H9 (cell line): Measurements from ENCODE around the gene PEX26. TPM values are rescaled to one million over a fixed set of nuclear protein-coding genes. Genes with fewer than 3 reads are reported as not detected.
A peak's percentile ranks its signal among the peaks of the same experiment; 100 is the strongest.

Experiments
- DNase-seq: peaks from one replicate; pipeline ENCODE4 v3.0.0-alpha.2; 2017
- H2AFZ ChIP-seq: one replicate; pipeline ENCODE4 v1.6.1; 2013; ENCODE audit warnings: mild to moderate bottlenecking, low read length, control low read depth, moderate library complexity
- H2AK5ac ChIP-seq: 2 replicates; pipeline ENCODE4 v1.6.1; 2013; ENCODE audit warnings: low read length, control low read depth, mixed read lengths; ENCODE audit not compliant: insufficient read length
- H2BK120ac ChIP-seq: one replicate; pipeline ENCODE4 v1.6.1; 2013; ENCODE audit warnings: low read depth, mild to moderate bottlenecking, low read length, control low read depth, inconsistent platforms; ENCODE audit not compliant: poor library complexity, severe bottlenecking
- H2BK12ac ChIP-seq: 2 replicates; pipeline ENCODE4 v1.6.1; 2013; ENCODE audit warnings: low read length, control low read depth, mixed read lengths, low read depth; ENCODE audit not compliant: insufficient read length
- H2BK15ac ChIP-seq: 2 replicates; pipeline ENCODE4 v1.6.1; 2013; ENCODE audit warnings: low read depth, low read length, control low read depth
- H2BK20ac ChIP-seq: one replicate; pipeline ENCODE4 v1.6.1; 2013; ENCODE audit warnings: low read depth, mild to moderate bottlenecking, low read length, control low read depth, inconsistent platforms; ENCODE audit not compliant: poor library complexity, severe bottlenecking
- H2BK5ac ChIP-seq: 2 replicates; pipeline ENCODE4 v1.6.1; 2013; ENCODE audit warnings: low read length, control low read depth, mixed read lengths; ENCODE audit not compliant: insufficient read length
- H3K14ac ChIP-seq: 2 replicates; pipeline ENCODE4 v1.6.1; 2013; ENCODE audit warnings: low read length, control low read depth; ENCODE audit not compliant: insufficient read depth
- H3K18ac ChIP-seq: 2 replicates; pipeline ENCODE4 v1.6.1; 2013; ENCODE audit warnings: low read depth, mild to moderate bottlenecking, mixed read lengths, low read length, control low read depth; ENCODE audit not compliant: insufficient read length
- H3K23ac ChIP-seq: 2 replicates; pipeline ENCODE4 v1.6.1; 2013; ENCODE audit warnings: low read length, control low read depth, mixed read lengths, low read depth; ENCODE audit not compliant: insufficient read length
- H3K23me2 ChIP-seq: 2 replicates; pipeline ENCODE4 v1.6.1; 2013; ENCODE audit warnings: low read depth, mild to moderate bottlenecking, mixed read lengths, low read length, control low read depth; ENCODE audit not compliant: insufficient read length, poor library complexity, severe bottlenecking
- H3K27ac ChIP-seq: 2 replicates; pipeline ENCODE4 v1.5.1; 2013; ENCODE audit warnings: low read length, control low read depth, mixed read lengths, low read depth; ENCODE audit not compliant: insufficient read length
- H3K27me3 ChIP-seq: 2 replicates; pipeline ENCODE4 v1.6.1; 2013; ENCODE audit warnings: low read length, control low read depth, inconsistent platforms; ENCODE audit not compliant: insufficient read depth
- H3K4ac ChIP-seq: 2 replicates; pipeline ENCODE4 v1.6.1; 2013; ENCODE audit warnings: low read depth, mild to moderate bottlenecking, control low read depth, inconsistent platforms, low read length, moderate library complexity
- H3K4me1 ChIP-seq: 2 replicates; pipeline ENCODE4 v1.6.1; 2013; ENCODE audit warnings: low read length, control low read depth, inconsistent platforms; ENCODE audit not compliant: insufficient read depth
- H3K4me2 ChIP-seq: 2 replicates; pipeline ENCODE4 v1.6.1; 2013; ENCODE audit warnings: low read length, control low read depth, mixed read lengths; ENCODE audit not compliant: insufficient read length, insufficient read depth
- H3K56ac ChIP-seq: 2 replicates; pipeline ENCODE4 v1.6.1; 2013; ENCODE audit warnings: low read depth, mild to moderate bottlenecking, mixed read lengths, low read length, control low read depth; ENCODE audit not compliant: insufficient read length
- H3K79me1 ChIP-seq: 2 replicates; pipeline ENCODE4 v1.6.1; 2013; ENCODE audit warnings: low read depth, mild to moderate bottlenecking, moderate library complexity, low read length, control low read depth, inconsistent platforms; ENCODE audit not compliant: insufficient read depth, poor library complexity, severe bottlenecking
- H3K79me2 ChIP-seq: 2 replicates; pipeline ENCODE4 v1.6.1; 2013; ENCODE audit warnings: low read length, control low read depth, inconsistent platforms; ENCODE audit not compliant: insufficient read depth
- H3K9ac ChIP-seq: 2 replicates; pipeline ENCODE4 v1.6.1; 2013; ENCODE audit warnings: low read length, control low read depth, mixed read lengths; ENCODE audit not compliant: insufficient read length; ENCODE audit errors: extremely low read depth
- H3K9me3 ChIP-seq: one replicate; pipeline ENCODE4 v1.6.1; 2013; ENCODE audit warnings: low read depth, low read length, inconsistent platforms; ENCODE audit not compliant: control insufficient read depth
- H3T11ph ChIP-seq: one replicate; pipeline ENCODE4 v1.6.1; 2013; ENCODE audit warnings: mild to moderate bottlenecking, low read length, control low read depth, inconsistent platforms
- H4K20me1 ChIP-seq: one replicate; pipeline ENCODE4 v1.6.1; 2013; ENCODE audit not compliant: control insufficient read depth, insufficient read length, insufficient read depth
- H4K5ac ChIP-seq: 2 replicates; pipeline ENCODE4 v1.6.1; 2013; ENCODE audit warnings: low read depth, mild to moderate bottlenecking, mixed read lengths, low read length, control low read depth; ENCODE audit not compliant: insufficient read length
- H4K8ac ChIP-seq: replicated peaks from 2 replicates; pipeline ENCODE4 v1.6.1; 2013; ENCODE audit warnings: low read length, control low read depth, mixed read lengths, low read depth; ENCODE audit not compliant: insufficient read length
- H4K91ac ChIP-seq: 2 replicates; pipeline ENCODE4 v1.6.1; 2013; ENCODE audit warnings: low read depth, mild to moderate bottlenecking, moderate library complexity, mixed read lengths, low read length, control low read depth; ENCODE audit not compliant: insufficient read length
- H3K27ac Mint-ChIP-seq, 3 experiments: 2 replicates in 2 of 3; 3 replicates in 1 of 3; pipeline ENCODE4 v1.8.0; 2020 to 2021; ENCODE audit warnings: mixed read lengths in 3 of 3, mild to moderate bottlenecking in 1 of 3, moderate library complexity in 1 of 3
- H3K27me3 Mint-ChIP-seq: 2 replicates; pipeline ENCODE4 v1.8.0; 2021; ENCODE audit warnings: low read depth, mild to moderate bottlenecking, moderate library complexity, mixed read lengths
- H3K36me3 Mint-ChIP-seq, 3 experiments: 2 replicates in 2 of 3; 3 replicates in 1 of 3; pipeline ENCODE4 v1.8.0; 2020 to 2021; ENCODE audit warnings: low read depth in 3 of 3, mixed read lengths in 3 of 3; ENCODE audit not compliant: insufficient read depth in 1 of 3
- H3K4me1 Mint-ChIP-seq, 2 experiments: 2 replicates each; pipeline ENCODE4 v1.8.0; 2020; ENCODE audit warnings: mixed read lengths in 2 of 2
- H3K4me3 Mint-ChIP-seq, 2 experiments: 2 replicates in 1 of 2; 3 replicates in 1 of 2; pipeline ENCODE4 v1.8.0; 2020 to 2021; ENCODE audit warnings: mild to moderate bottlenecking in 2 of 2, mixed read lengths in 2 of 2, moderate library complexity in 1 of 2
- H3K9me3 Mint-ChIP-seq, 2 experiments: 2 replicates in 1 of 2; 3 replicates in 1 of 2; pipeline ENCODE4 v1.8.0; 2020; ENCODE audit warnings: mild to moderate bottlenecking in 2 of 2, mixed read lengths in 2 of 2, moderate library complexity in 1 of 2
- CTCF ChIP-seq: fragments of 200-600 bp; sonication (generic); conservative IDR thresholded peaks from 3 replicates; pipeline ENCODE4 v1.8.0; 2021; ENCODE audit warnings: antibody characterized with exemption, mild to moderate bottlenecking
- WGBS: extraction: QIAGEN DNeasy Blood & Tissue Kit; methylation state at CpG from one replicate; pipeline ENCODE4 v1.1.7; 2013; ENCODE audit warnings: missing lambda C conversion rate, low lambda C conversion rate, mixed read lengths; ENCODE audit not compliant: insufficient read length; ENCODE audit errors: extremely low coverage; 5-methylcytosine and 5-hydroxymethylcytosine counted together
- total RNA-seq: library from RNA; stranded (reverse); gene quantifications from 2 replicates; pipeline ENCODE4 v1.2.1, GENCODE V29; 2021

PEX26 gene
- total RNA-seq, 1 experiment from 2014 or later: 35.4 TPM

GRCh38 chr22:18101536-18101935 is 23.7 kb downstream of the PEX26 start:
- Mint-ChIP-seq H3K9me3 (peaks cover 5 to 9% of the 10 kb centered on the region in 2 experiments), H3K27me3 (peaks cover 15% of the 10 kb centered on the region), H3K36me3 (peaks cover 6 to 9% (median 6%) of the 10 kb centered on the region in 3 experiments), H3K4me1 (no peaks in the 10 kb centered on the region), H3K27ac (0 out of 7 replicates have a peak overlapping the region, but pooled peaks of 1 of the 3 experiments have one; percentile 6), H3K4me3 (no peak overlapping the region)
- no peak for DNase-seq
- TF ChIP-seq CTCF: no peak
- Histone ChIP-seq H3T11ph (no peak overlapping the region), H3K56ac (no peak overlapping the region), H4K8ac (no peak overlapping the region), H3K18ac (no peak overlapping the region), H3K79me1 (no peaks in the 10 kb centered on the region), H2BK120ac (no peak overlapping the region), H2BK20ac (no peak overlapping the region), H3K4me1 (no peaks in the 10 kb centered on the region), H2BK12ac (no peak overlapping the region), H3K4ac (no peak overlapping the region), H2BK5ac (no peak overlapping the region), H3K27me3 (no peaks in the 10 kb centered on the region; the same call in 1 of the 2 replicates), H3K27ac (no peak overlapping the region), H3K23ac (no peak overlapping the region), H4K5ac (no peak overlapping the region), H2BK15ac (no peak overlapping the region), H3K9me3 (no peaks in the 10 kb centered on the region), H2AFZ (no peak overlapping the region), H3K23me2 (no peaks in the 10 kb centered on the region), H4K91ac (no peak overlapping the region), H3K14ac (no peak overlapping the region), H2AK5ac (no peak overlapping the region), H3K9ac (no peak overlapping the region), H4K20me1 (no peaks in the 10 kb centered on the region), H3K79me2 (no peaks in the 10 kb centered on the region; the same call in 1 of the 2 replicates), H3K4me2 (no peak overlapping the region)
- WGBS: no CpG with 5 or more reads among the region's 4 CpGs
